NCI-H146 treated with DMSO at 0.1 percent for 48 hours (cell line): ENCODE measurements around the gene NAV2.

Source experiments
- DNase-seq: peaks from one replicate; lab custom pipeline; 2025; ENCODE audit not compliant: unreplicated experiment; lab: John Stamatoyannopoulos, UW

Gene NAV2

GRCh38 chr11:20161923-20162744, 449.5 kb downstream of the NAV2 start:
- no peak for DNase-seq

GRCh38 chr11:20162824-20163782, 450.5 kb downstream of the NAV2 start:
- no peak for DNase-seq

- no peak for DNase-seq
These were observed 451.3 kb downstream of the NAV2 start for GRCh38 chr11:20163783-20164481.
